SU-DHL-6 (cell line): ENCODE data around the gene HOXC11.

Source experiments
- H2AFZ ChIP-seq: fragments of 200-600 bp; sonication (generic); 2 replicates; pipeline ENCODE4 v1.6.1; 2014; ENCODE audit warnings: low read depth, mild to moderate bottlenecking, moderate library complexity, mixed read lengths, antibody characterized with exemption, low read length; ENCODE audit not compliant: severe bottlenecking
- H3F3A ChIP-seq: fragments of 200-600 bp; shearing (Covaris generic); 2 replicates; pipeline ENCODE4 v1.6.0; 2016; ENCODE audit warnings: antibody characterized with exemption, mild to moderate bottlenecking; ENCODE audit not compliant: insufficient read depth
- H3K27ac ChIP-seq: fragments of 200-600 bp; sonication (generic); 2 replicates; pipeline ENCODE4 v1.5.1; 2016; ENCODE audit warnings: low read depth, mild to moderate bottlenecking, low read length, moderate library complexity, mixed read lengths
- H3K27me3 ChIP-seq: fragments of 200-600 bp; sonication (generic), shearing (Covaris generic); 2 replicates; pipeline ENCODE4 v1.6.0; 2014; ENCODE audit warnings: mild to moderate bottlenecking, low read length
- H3K36me3 ChIP-seq: fragments of 200-600 bp; sonication (generic); 2 replicates; pipeline ENCODE4 v1.6.1; 2014; ENCODE audit warnings: mild to moderate bottlenecking, low read length, mixed read lengths
- H3K4me2 ChIP-seq: fragments of 300-600, 200-600 bp; shearing (Covaris generic), sonication (generic); 2 replicates; pipeline ENCODE4 v1.6.0; 2014; ENCODE audit warnings: low read length, low read depth, mild to moderate bottlenecking; ENCODE audit not compliant: poor library complexity, severe bottlenecking
- H3K4me3 ChIP-seq: fragments of 200-600 bp; sonication (generic); 2 replicates; pipeline ENCODE4 v1.5.1; 2014; ENCODE audit warnings: antibody characterized with exemption, low read length, mild to moderate bottlenecking, mixed read lengths; ENCODE audit not compliant: insufficient read depth, poor library complexity, severe bottlenecking
- H3K79me2 ChIP-seq: fragments of 200-600 bp; sonication (generic); 2 replicates; pipeline ENCODE4 v1.6.1; 2014; ENCODE audit warnings: mild to moderate bottlenecking, low read length, moderate library complexity; ENCODE audit not compliant: insufficient read depth
- H3K9ac ChIP-seq: fragments of 200-600 bp; sonication (generic); 2 replicates; pipeline ENCODE4 v1.7.0; 2014; ENCODE audit warnings: mild to moderate bottlenecking, low read length
- H3K9me2 ChIP-seq: fragments of 200-600 bp; sonication (generic); replicated peaks from 2 replicates; pipeline ENCODE4 v1.6.1; 2014; ENCODE audit warnings: low read length; ENCODE audit not compliant: insufficient read depth
- H3K9me3 ChIP-seq: fragments of 200-600 bp; sonication (generic); 2 replicates; pipeline ENCODE4 v1.6.1; 2014; ENCODE audit warnings: low read length, mixed read lengths; ENCODE audit not compliant: insufficient read depth
- H4K20me1 ChIP-seq: fragments of 200-600 bp; sonication (generic); 2 replicates; pipeline ENCODE4 v1.6.1; 2014; ENCODE audit warnings: low read depth, mild to moderate bottlenecking, antibody characterized with exemption, low read length, moderate library complexity, mixed read lengths
- EZH2phosphoT487 ChIP-seq: fragments of 200-600 bp; sonication (generic), shearing (Covaris generic); conservative IDR thresholded peaks from 2 replicates; pipeline ENCODE4 v1.6.1; 2018; ENCODE audit warnings: mild to moderate bottlenecking, antibody characterized with exemption, low read length, moderate library complexity, mixed read lengths
- TF ChIP-seq, protein P1 (sequence below): fragments of 200-600 bp; sonication (generic); IDR thresholded peaks from one replicate; pipeline ENCODE4 v1.5.1; 2017; ENCODE audit warnings: antibody characterized with exemption, mild to moderate bottlenecking, low read length, moderate library complexity; ENCODE audit not compliant: insufficient read depth, poor library complexity, severe bottlenecking

The HOXC11 gene

DNA sequence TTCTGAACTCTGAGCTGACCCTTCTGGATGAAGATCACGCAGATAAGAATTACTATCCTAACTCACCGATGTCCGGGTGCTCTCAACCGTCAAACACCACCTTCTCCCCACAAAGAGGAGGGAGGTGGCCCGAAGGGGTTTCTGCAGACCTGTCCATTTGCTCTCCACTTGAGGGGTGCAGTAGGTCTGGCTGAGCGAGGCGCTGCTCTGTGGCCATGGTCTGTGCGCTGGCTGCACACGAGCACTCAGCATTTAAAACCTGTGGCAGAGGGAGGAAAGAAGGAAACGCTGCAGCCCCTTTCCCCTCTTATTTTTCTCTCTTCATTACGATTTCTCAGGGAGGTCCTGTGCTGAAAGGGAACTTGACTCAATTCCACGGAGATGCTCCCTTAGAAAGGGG, 35.8 kb upstream of the HOXC11 start:
- Histone ChIP-seq H3K9ac (no peak overlapping the region), H3K27me3 (no peaks in the 10 kb centered on the region), H3K27ac (no peak overlapping the region), H3K9me2 (no peaks in the 10 kb centered on the region), H3K79me2 (no peaks in the 10 kb centered on the region), H3F3A (no peaks in the 10 kb centered on the region), H3K9me3 (no peaks in the 10 kb centered on the region), H2AFZ (no peak overlapping the region), H3K36me3 (no peaks in the 10 kb centered on the region), H4K20me1 (no peaks in the 10 kb centered on the region), H3K4me2 (no peak overlapping the region), H3K4me3 (no peak overlapping the region)
- no peak for TF ChIP-seq EZH2phosphoT487
- TF ChIP-seq, protein P1, sequence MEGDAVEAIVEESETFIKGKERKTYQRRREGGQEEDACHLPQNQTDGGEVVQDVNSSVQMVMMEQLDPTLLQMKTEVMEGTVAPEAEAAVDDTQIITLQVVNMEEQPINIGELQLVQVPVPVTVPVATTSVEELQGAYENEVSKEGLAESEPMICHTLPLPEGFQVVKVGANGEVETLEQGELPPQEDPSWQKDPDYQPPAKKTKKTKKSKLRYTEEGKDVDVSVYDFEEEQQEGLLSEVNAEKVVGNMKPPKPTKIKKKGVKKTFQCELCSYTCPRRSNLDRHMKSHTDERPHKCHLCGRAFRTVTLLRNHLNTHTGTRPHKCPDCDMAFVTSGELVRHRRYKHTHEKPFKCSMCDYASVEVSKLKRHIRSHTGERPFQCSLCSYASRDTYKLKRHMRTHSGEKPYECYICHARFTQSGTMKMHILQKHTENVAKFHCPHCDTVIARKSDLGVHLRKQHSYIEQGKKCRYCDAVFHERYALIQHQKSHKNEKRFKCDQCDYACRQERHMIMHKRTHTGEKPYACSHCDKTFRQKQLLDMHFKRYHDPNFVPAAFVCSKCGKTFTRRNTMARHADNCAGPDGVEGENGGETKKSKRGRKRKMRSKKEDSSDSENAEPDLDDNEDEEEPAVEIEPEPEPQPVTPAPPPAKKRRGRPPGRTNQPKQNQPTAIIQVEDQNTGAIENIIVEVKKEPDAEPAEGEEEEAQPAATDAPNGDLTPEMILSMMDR = no peak

DNA sequence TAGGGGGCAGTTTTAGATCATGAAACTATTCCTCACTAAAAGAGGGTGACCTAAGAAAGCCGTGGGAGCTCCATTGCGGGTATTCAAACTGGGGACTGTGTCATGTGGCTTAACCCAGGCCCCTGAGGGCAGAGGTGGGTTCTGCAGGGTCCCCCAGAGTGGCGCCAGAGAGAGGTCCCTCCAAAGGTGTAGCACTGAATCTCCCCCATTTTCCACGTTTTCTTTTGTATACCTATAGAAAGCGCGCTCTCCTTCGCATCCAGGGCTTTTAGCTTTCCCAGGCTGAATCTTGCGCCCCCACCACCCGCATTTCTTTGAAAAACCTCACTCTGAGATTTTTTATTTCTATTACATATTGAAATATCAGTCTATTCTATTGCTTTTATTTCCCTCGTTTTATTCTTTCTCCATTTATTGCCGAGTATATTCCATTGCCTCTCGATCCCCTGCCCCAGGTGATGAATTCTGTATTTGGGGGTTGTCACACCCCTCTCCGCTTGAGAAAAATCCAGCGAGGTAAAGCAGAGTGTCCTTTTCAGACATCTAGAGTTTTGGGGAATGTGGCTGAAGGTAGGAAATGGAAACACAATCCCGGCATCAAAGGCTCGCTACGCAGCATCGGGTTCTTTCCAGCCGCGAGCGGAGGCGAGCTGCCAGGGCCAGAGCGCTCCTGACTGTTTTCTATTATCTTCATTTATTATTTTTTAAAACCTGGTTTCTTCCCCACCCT, 35.2 kb upstream of the HOXC11 start:
- H3K27ac ChIP-seq = no peak overlapping the region
- TF ChIP-seq EZH2phosphoT487 = no peak
- TF ChIP-seq, protein P1 = no peak
- H3F3A ChIP-seq = no peaks in the 10 kb centered on the region
- H3K36me3 ChIP-seq = no peaks in the 10 kb centered on the region
- H3K79me2 ChIP-seq = no peaks in the 10 kb centered on the region
- no peaks in the 10 kb centered on the region for H4K20me1 ChIP-seq
- no peak overlapping the region for H3K4me3 ChIP-seq
- H3K9ac ChIP-seq = no peak overlapping the region
- H3K9me3 ChIP-seq = no peaks in the 10 kb centered on the region
- no peak overlapping the region for H2AFZ ChIP-seq
- no peaks in the 10 kb centered on the region for H3K9me2 ChIP-seq
- no peaks in the 10 kb centered on the region for H3K27me3 ChIP-seq
- H3K4me2 ChIP-seq = no peak overlapping the region

DNA sequence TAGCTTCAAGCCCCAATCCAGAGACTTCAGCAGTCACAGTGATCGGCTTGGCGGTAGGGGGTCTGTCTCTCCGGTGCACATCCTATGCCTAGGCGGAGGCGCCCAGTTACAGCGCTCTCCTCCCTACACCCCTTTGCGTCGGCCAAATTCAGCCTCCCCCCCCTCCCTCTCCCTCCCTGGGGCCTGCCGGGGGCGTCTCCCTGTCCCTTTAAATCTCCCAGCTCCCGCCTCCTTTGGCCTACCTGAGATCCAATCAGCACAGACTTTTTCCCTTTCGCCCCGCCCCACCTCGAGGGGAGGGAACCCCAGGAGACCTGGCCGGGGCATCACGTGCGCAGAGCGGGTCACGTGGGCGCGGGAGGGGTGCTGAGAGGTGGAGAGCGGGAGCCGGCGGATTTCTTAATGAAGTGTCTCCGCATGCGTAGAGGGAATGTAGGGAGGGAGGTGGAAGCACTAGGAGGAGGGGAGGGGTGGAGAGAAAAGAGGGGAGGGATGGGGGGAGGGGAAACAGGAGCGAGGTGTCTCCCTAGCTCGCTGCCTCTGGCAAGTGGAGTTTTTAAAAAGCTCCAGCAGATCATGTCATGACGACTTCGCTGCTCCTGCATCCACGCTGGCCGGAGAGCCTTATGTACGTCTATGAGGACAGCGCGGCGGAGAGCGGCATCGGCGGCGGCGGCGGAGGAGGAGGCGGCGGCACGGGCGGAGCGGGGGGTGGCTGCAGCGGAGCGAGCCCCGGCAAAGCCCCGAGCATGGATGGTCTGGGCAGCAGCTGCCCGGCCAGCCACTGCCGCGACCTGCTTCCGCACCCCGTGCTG, 34.4 kb upstream of the HOXC11 start, which contains the start of gene HOXC13:
Gene HOXC13 (plus strand): TSS at position 506 of the 815 bp plus-strand sequence. CDS start 76 bp downstream, at position 582.
- Histone ChIP-seq H3K79me2 (no peaks in the 10 kb centered on the region), H3K27me3 (no peaks in the 10 kb centered on the region), H3K9ac (no peak within 1 kb of the TSS), H3F3A (no peaks in the 10 kb centered on the region), H3K27ac (no peak within 1 kb of the TSS), H2AFZ (no peak within 1 kb of the TSS), H3K9me2 (no peaks in the 10 kb centered on the region), H3K36me3 (no peaks in the 10 kb centered on the region), H3K4me2 (no peak within 1 kb of the TSS), H3K4me3 (no peak within 1 kb of the TSS), H4K20me1 (no peaks in the 10 kb centered on the region), H3K9me3 (no peaks in the 10 kb centered on the region)
- TF ChIP-seq, protein P1 = no peak
- no peak for TF ChIP-seq EZH2phosphoT487
